Karpas-422 (cell line): Measurements from ENCODE around the gene MT2A. TPM values are rescaled to one million over a fixed set of nuclear protein-coding genes. Genes with fewer than 3 reads are reported as not detected.

Experiments
- DNase-seq: peaks from one replicate; pipeline ENCODE4 v3.0.0-alpha.2; 2015
- H2AFZ ChIP-seq: fragments of 200-600 bp; sonication (generic); 2 replicates; pipeline ENCODE4 v1.6.1; 2014; ENCODE audit warnings: antibody characterized with exemption, low read length, mixed read lengths
- H3K27ac ChIP-seq: fragments of 200-600 bp; sonication (generic); 2 replicates; pipeline ENCODE4 v1.5.1; 2014; ENCODE audit warnings: mild to moderate bottlenecking, low read length, moderate library complexity
- H3K27me3 ChIP-seq: fragments of 200-600 bp; sonication (generic); 2 replicates; pipeline ENCODE4 v1.6.1; 2014; ENCODE audit warnings: low read length, mixed read lengths
- H3K36me3 ChIP-seq: fragments of 200-600 bp; sonication (generic); 2 replicates; pipeline ENCODE4 v1.6.1; 2014; ENCODE audit warnings: low read length, mixed read lengths; ENCODE audit not compliant: insufficient read depth
- H3K4me1 ChIP-seq: fragments of 200-600 bp; sonication (generic); 2 replicates; pipeline ENCODE4 v1.6.1; 2014; ENCODE audit warnings: mild to moderate bottlenecking, low read length, mixed read lengths
- H3K4me2 ChIP-seq: fragments of 200-600 bp; sonication (generic); 2 replicates; pipeline ENCODE4 v1.6.1; 2014; ENCODE audit warnings: low read length, low read depth, mild to moderate bottlenecking; ENCODE audit not compliant: poor library complexity, severe bottlenecking
- H3K4me3 ChIP-seq: fragments of 200-600 bp; sonication (generic); 2 replicates; pipeline ENCODE4 v1.5.1; 2014; ENCODE audit warnings: mild to moderate bottlenecking, antibody characterized with exemption, low read length, mixed read lengths
- H3K79me2 ChIP-seq: fragments of 200-600 bp; sonication (generic); 2 replicates; pipeline ENCODE4 v1.6.1; 2014; ENCODE audit warnings: mild to moderate bottlenecking, low read length, mixed read lengths
- H3K9ac ChIP-seq: fragments of 200-600 bp; sonication (generic); 2 replicates; pipeline ENCODE4 v1.6.0; 2014; ENCODE audit warnings: low read length
- H3K9me2 ChIP-seq: fragments of 200-600 bp; sonication (generic), shearing (Covaris generic); replicated peaks from 2 replicates; pipeline ENCODE4 v1.6.0; 2014; ENCODE audit warnings: mild to moderate bottlenecking, low read length, moderate library complexity; ENCODE audit not compliant: insufficient read depth
- H3K9me3 ChIP-seq: fragments of 300-700, 200-600 bp; sonication (generic); 2 replicates; pipeline ENCODE4 v1.6.1; 2014; ENCODE audit warnings: low read length, mixed read lengths
- H4K20me1 ChIP-seq: fragments of 200-600 bp; sonication (generic); 2 replicates; pipeline ENCODE4 v1.6.1; 2014; ENCODE audit warnings: mild to moderate bottlenecking, antibody characterized with exemption, low read length, low read depth; ENCODE audit not compliant: insufficient read depth
- total RNA-seq: library from RNA; depleted of rRNA; stranded (reverse); fragments of >200 nt; shearing (Covaris generic); gene quantifications from 2 replicates; pipeline ENCODE4 v1.2.3, GENCODE V29; 2014; ENCODE audit warnings: low replicate concordance

Gene MT2A
- total RNA-seq, 1 experiment from 2014 or later = 385 TPM

DNA sequence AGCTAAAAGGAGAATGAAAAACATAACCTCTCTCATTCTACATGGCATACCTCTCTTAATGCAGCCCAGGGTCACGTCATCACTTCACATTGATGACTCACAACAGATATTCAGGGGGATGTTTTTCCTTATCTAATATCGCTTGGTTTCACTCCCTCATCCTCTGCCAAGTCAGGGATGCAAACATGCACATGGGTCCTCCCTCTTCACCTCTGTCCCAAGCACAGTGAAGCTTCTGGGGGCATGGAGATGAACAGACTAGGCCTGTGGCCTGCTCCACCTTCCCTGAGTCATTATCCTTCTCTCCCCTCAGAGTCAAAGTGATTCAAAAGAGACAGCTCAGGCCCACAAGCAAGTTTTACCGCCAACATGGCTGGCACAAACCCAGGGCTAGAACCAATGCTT, 2.3 kb upstream of the MT2A start:
- Histone ChIP-seq H4K20me1 (no peaks in the 10 kb centered on the region), H3K36me3 (no peaks in the 10 kb centered on the region), H3K79me2 (no peaks in the 10 kb centered on the region), H3K4me2 (no peak overlapping the region), H2AFZ (no peak overlapping the region), H3K4me3 (no peak overlapping the region), H3K27ac (no peak overlapping the region), H3K4me1 (peaks cover 27% of the 10 kb centered on the region), H3K9me2 (no peaks in the 10 kb centered on the region), H3K9me3 (no peaks in the 10 kb centered on the region), H3K27me3 (no peaks in the 10 kb centered on the region), H3K9ac (no peak overlapping the region)
- DNase-seq = no peak

DNA sequence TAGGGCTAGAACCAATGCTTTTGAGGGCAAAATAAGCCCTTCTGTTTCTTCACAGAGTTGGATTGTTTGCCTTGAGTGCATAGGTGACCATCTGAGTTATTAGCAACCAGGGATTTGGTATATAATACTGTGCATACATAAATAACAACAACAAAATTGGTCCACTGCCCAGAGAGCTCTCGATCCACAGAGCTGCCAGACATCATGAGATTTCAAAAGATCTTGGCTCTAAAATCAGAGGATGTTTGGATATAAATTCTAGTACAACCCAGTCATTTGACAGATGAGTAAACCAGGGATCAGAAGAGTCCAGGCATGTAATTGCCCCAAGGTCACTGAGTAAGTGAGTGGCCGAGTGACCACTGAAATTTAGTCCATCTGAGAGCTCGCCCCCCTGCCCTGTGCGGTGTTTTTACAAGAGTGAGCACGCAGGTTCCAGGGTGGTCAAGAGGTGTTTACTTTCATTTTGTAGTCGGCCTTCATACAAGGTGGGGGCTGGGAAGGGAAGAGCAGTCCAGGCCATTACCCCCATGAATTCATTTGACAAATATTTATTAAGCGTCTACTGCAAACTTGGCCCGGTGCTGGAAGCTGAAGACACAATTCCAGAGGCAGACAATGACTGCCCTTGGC, 1.8 kb upstream of the MT2A start:
- no peaks in the 10 kb centered on the region for H4K20me1 ChIP-seq
- H3K4me1 ChIP-seq = peaks cover 32% of the 10 kb centered on the region

DNA sequence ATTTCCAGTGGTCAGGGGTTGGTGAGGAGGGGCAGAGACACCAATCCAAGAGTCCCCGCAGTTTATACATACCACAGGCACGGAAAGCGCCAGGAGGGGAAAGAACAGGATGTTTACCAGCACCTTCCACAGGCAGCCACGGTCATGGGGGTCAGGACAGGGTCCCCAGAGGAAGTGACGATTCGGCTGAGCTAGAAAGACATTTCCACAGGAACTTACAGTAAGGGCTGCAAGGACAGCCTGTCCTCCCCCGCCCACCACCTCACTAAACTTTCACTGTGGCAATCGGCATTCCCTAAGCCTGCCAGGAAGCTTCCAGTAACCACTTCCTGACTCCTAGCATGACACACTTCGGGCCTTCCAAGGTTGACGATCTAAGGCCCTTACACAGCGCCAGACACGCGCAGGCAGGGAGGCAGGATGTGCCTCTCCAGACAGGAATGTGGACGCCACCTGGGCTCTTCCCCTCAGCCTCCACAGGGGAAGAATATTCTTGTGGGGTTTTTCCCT, 1.2 kb upstream of the MT2A start:
- no peak for DNase-seq
- H3K36me3 ChIP-seq = no peaks in the 10 kb centered on the region
- no peak overlapping the region for H2AFZ ChIP-seq
- no peaks in the 10 kb centered on the region for H3K79me2 ChIP-seq
- no peaks in the 10 kb centered on the region for H4K20me1 ChIP-seq
- no peak overlapping the region for H3K9ac ChIP-seq
- H3K9me2 ChIP-seq = no peaks in the 10 kb centered on the region
- H3K4me1 ChIP-seq = peaks cover 34% of the 10 kb centered on the region
- no peaks in the 10 kb centered on the region for H3K9me3 ChIP-seq
- no peaks in the 10 kb centered on the region for H3K27me3 ChIP-seq
- H3K27ac ChIP-seq = no peak overlapping the region
- no peak overlapping the region for H3K4me3 ChIP-seq
- H3K4me2 ChIP-seq = no peak overlapping the region

More for the DNA sequence above, 1.8 kb upstream of the MT2A start:
- Histone ChIP-seq H2AFZ (no peak overlapping the region), H3K4me2 (no peak overlapping the region), H3K27me3 (no peaks in the 10 kb centered on the region), H3K9me3 (no peaks in the 10 kb centered on the region), H3K9ac (no peak overlapping the region), H3K36me3 (no peaks in the 10 kb centered on the region), H3K79me2 (no peaks in the 10 kb centered on the region), H3K4me3 (no peak overlapping the region), H3K9me2 (no peaks in the 10 kb centered on the region), H3K27ac (no peak overlapping the region)
- DNase-seq = no peak

DNA sequence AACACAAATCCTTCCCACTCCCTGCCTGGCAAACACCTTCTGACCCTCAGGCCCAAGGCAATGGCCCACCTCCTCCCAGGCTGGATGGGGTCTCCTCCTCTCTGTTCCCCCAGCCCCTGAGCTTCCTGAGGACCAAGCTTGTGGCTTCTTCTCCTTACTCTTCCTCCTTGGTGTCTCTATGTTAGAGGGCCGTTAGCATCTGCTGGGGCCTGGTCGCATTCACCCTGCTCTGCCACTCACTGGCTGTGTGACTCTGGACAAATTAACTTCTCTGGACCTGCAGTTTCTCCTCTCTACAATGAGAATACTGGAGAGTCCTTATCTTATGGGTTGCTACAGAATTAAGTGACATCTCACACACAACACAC, 725 bp upstream of the MT2A start:
- H3K79me2 ChIP-seq = no peaks in the 10 kb centered on the region
- H4K20me1 ChIP-seq = no peaks in the 10 kb centered on the region
- H3K9me3 ChIP-seq = no peaks in the 10 kb centered on the region
- peaks cover 34% of the 10 kb centered on the region for H3K4me1 ChIP-seq
- peak overlapping the region; percentile 85 for H2AFZ ChIP-seq
- H3K4me2 ChIP-seq = peak overlapping the region; percentile 97
- H3K36me3 ChIP-seq = no peaks in the 10 kb centered on the region
- no peak for DNase-seq
- H3K27ac ChIP-seq = no peak overlapping the region
- H3K9ac ChIP-seq = peak overlapping the region; percentile 77
- H3K9me2 ChIP-seq = no peaks in the 10 kb centered on the region
- H3K27me3 ChIP-seq = no peaks in the 10 kb centered on the region
- H3K4me3 ChIP-seq = peak overlapping the region; percentile 78

DNA sequence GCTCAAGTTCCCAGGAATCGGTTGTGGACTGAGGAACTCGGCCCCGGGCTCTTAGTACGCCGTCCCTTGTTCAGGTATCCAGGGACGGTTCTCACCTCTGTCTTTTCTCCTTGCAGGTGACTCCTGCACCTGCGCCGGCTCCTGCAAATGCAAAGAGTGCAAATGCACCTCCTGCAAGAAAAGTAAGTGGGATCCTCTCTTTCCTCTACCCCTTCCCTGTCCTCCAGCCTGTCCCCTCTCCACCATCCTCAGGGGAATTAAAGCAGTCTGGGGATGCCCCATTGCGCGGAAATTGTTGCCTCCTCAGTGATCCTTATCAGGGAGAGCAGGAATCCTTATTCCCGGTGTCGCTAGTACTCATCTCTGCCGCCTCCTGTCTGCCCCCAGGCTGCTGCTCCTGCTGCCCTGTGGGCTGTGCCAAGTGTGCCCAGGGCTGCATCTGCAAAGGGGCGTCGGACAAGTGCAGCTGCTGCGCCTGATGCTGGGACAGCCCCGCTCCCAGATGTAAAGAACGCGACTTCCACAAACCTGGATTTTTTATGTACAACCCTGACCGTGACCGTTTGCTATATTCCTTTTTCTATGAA, 585 bp downstream of the MT2A start:
- H3K27ac ChIP-seq = peak overlapping the region; percentile 84
- peak overlapping the region; percentile 77 for H3K9ac ChIP-seq
- peak overlapping the region; percentile 78 for H3K4me3 ChIP-seq
- H3K27me3 ChIP-seq = no peaks in the 10 kb centered on the region
- peaks cover 34% of the 10 kb centered on the region for H3K4me1 ChIP-seq
- H3K79me2 ChIP-seq = no peaks in the 10 kb centered on the region
- H3K36me3 ChIP-seq = no peaks in the 10 kb centered on the region
- no peaks in the 10 kb centered on the region for H3K9me3 ChIP-seq
- H4K20me1 ChIP-seq = no peaks in the 10 kb centered on the region
- peak overlapping the region; percentile 97 for H3K4me2 ChIP-seq
- no peaks in the 10 kb centered on the region for H3K9me2 ChIP-seq
- DNase-seq = peak; percentile 48
- no peak overlapping the region for H2AFZ ChIP-seq

DNA sequence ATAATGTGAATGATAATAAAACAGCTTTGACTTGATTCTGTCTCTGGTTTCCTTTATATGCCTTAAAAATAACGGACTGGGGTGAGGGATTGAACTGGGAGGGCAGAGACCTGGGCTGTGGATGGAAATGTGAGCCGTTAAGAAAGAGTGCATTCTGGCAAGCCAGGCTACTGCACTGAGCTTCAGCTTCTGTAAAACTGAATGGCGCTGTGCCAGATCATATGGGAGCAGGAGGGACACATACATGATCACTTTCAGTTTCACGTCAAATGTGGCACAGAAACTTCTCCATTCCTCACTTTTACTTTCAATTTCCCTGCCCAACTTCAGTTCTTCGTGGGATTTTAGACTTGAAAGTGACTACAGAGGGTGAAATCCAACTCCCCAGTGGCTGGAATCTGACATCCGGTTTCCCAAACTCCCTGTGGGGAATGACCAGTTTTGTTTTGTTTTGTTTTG, 1.1 kb downstream of the MT2A start:
- Histone ChIP-seq H3K4me3 (peak overlapping the region; percentile 78), H3K9me3 (no peaks in the 10 kb centered on the region), H3K27me3 (no peaks in the 10 kb centered on the region), H3K4me2 (peak overlapping the region; percentile 97), H3K36me3 (no peaks in the 10 kb centered on the region), H4K20me1 (no peaks in the 10 kb centered on the region), H3K4me1 (peaks cover 34% of the 10 kb centered on the region), H2AFZ (no peak overlapping the region), H3K79me2 (no peaks in the 10 kb centered on the region), H3K9me2 (no peaks in the 10 kb centered on the region), H3K9ac (peak overlapping the region; percentile 77), H3K27ac (peak overlapping the region; percentile 84)
- DNase-seq = peak; percentile 91

DNA sequence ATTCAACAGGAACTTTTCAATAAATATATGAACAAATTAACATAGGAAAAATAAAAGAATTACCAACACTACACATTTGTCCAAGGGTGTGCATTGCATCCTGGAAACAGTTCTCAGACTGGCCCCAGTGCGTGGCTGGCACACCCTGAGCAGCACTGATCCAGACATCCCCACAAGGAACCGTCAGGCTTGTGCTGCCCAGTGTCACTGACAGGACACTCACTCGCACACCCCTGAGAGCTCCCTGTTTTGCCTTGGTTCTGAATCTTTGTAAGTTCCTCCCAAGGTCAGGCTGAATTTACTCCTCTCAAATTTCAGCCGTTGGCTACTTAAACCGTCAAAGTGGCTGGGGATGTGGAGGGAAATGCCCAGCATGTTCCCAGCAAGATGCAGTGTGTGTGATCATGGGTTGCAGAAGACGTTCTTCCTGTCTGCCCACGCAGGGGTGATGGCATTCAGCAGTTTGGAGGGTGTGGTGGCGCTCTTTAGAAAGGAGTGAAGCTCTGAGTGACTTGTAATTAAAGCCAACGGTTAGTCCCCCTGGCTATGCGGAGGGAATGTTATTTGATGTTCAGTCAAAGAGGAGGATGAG, 1.7 kb downstream of the MT2A start:
- DNase-seq = peak; percentile 80
- peak overlapping the region; percentile 84 for H3K27ac ChIP-seq
- peaks cover 34% of the 10 kb centered on the region for H3K4me1 ChIP-seq
- H3K4me2 ChIP-seq = peak overlapping the region; percentile 97
- H3K79me2 ChIP-seq = no peaks in the 10 kb centered on the region
- H4K20me1 ChIP-seq = no peaks in the 10 kb centered on the region
- H3K9ac ChIP-seq = peak overlapping the region; percentile 77
- H3K9me3 ChIP-seq = no peaks in the 10 kb centered on the region
- peak overlapping the region; percentile 3; the same call in 1 of the 2 replicates for H2AFZ ChIP-seq
- H3K9me2 ChIP-seq = no peaks in the 10 kb centered on the region
- H3K4me3 ChIP-seq = peak overlapping the region; percentile 78
- no peaks in the 10 kb centered on the region for H3K27me3 ChIP-seq
- H3K36me3 ChIP-seq = no peaks in the 10 kb centered on the region

DNA sequence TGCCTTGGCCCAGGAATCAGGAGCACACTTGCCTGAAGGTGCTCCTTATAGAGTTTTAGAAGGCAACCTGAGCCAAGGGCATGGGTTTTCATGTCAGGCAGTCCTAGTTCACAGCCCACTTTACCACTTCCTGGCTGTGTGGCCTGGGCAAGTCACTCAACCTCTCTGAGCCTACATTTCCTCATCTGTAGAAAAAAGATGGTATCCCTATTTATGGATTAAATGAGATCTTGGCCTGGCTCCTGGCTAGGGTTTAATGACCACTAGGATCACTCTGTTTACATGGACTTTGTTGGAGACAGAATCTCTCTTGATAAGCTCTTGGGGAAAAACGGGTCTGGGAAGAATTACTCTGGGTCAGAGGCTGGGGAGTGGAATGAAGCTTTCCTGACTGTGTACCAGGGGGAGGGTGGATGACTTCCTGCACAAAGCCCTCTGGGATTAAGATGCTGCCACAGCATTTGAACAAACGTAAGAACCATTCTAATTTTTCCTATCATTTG, 2.3 kb downstream of the MT2A start:
- no peaks in the 10 kb centered on the region for H4K20me1 ChIP-seq
- no peaks in the 10 kb centered on the region for H3K79me2 ChIP-seq
- peak overlapping the region; percentile 3; the same call in 1 of the 2 replicates for H2AFZ ChIP-seq
- H3K4me3 ChIP-seq = peak overlapping the region; percentile 78
- no peaks in the 10 kb centered on the region for H3K27me3 ChIP-seq
- peak overlapping the region; percentile 77 for H3K9ac ChIP-seq
- H3K4me1 ChIP-seq = peaks cover 34% of the 10 kb centered on the region
- no peaks in the 10 kb centered on the region for H3K36me3 ChIP-seq
- H3K27ac ChIP-seq = peak overlapping the region; percentile 84
- H3K4me2 ChIP-seq = peak overlapping the region; percentile 97
- peak; percentile 75 for DNase-seq
- no peaks in the 10 kb centered on the region for H3K9me2 ChIP-seq
- H3K9me3 ChIP-seq = no peaks in the 10 kb centered on the region
